GM21447 (cell line): ENCODE results near the gene TSEN34.
A peak's percentile ranks its signal among the peaks of the same experiment; 100 is the strongest.
"Not testable (repeated sequence)": the region's sequence is repeated elsewhere in the genome, so short reads cannot be mapped to it uniquely, and the experiment has no call there.

Experiments
- ATAC-seq: cut with Tn5 transposase; IDR thresholded peaks from one replicate; pipeline ENCODE4 v1.9.1; 2021; ENCODE audit not compliant: unreplicated experiment

The TSEN34 gene

GRCh38 chr19:54207983-54208783 is 17.1 kb downstream of the TSEN34 start:
- peak; percentile 52 for ATAC-seq

- ATAC-seq, result no peak
Measured at GRCh38 chr19:54208784-54209057, 17.6 kb downstream of the TSEN34 start.

GRCh38 chr19:54209058-54209810 is 18.1 kb downstream of the TSEN34 start:
- no peak for ATAC-seq

- ATAC-seq, result no peak
Measured at GRCh38 chr19:54209811-54210494, 18.8 kb downstream of the TSEN34 start.

- no peak for ATAC-seq
Measured at GRCh38 chr19:54211235-54211634, 20.1 kb downstream of the TSEN34 start.

- not testable (repeated sequence) for ATAC-seq
Measured at GRCh38 chr19:54214217-54214616, 23.1 kb downstream of the TSEN34 start.

GRCh38 chr19:54214734-54215133 is 23.6 kb downstream of the TSEN34 start:
- not testable (repeated sequence) for ATAC-seq

- ATAC-seq, result no peak
Measured at GRCh38 chr19:54216869-54217268, 25.8 kb downstream of the TSEN34 start.

- ATAC-seq, result not testable (repeated sequence)
Measured at GRCh38 chr19:54217517-54218247, 26.6 kb downstream of the TSEN34 start.

- no peak for ATAC-seq
Measured at GRCh38 chr19:54218259-54218658, 27.2 kb downstream of the TSEN34 start.

GRCh38 chr19:54218960-54219661 is 28.0 kb downstream of the TSEN34 start:
- ATAC-seq, result no peak

GRCh38 chr19:54219702-54220101 is 28.6 kb downstream of the TSEN34 start:
- ATAC-seq, result not testable (repeated sequence)

GRCh38 chr19:54221947-54222346 is 30.8 kb downstream of the TSEN34 start:
- not testable (repeated sequence) for ATAC-seq

GRCh38 chr19:54222474-54223276 is 31.6 kb downstream of the TSEN34 start, which contains the start of gene LILRB3:
LILRB3 (minus strand) TSS chr19:54223007; CDS start chr19:54222976, 31 bp downstream.
- not testable (repeated sequence) for ATAC-seq

GRCh38 chr19:54223277-54223936 is 32.3 kb downstream of the TSEN34 start:
- ATAC-seq, result not testable (repeated sequence)

- not testable (repeated sequence) for ATAC-seq
Measured at GRCh38 chr19:54223937-54224281, 32.8 kb downstream of the TSEN34 start.

GRCh38 chr19:54224619-54225018 is 33.5 kb downstream of the TSEN34 start:
- ATAC-seq, result not testable (repeated sequence)

- ATAC-seq, result no peak
Measured at GRCh38 chr19:54229146-54229545, 38.0 kb downstream of the TSEN34 start.

- ATAC-seq, result no peak
Measured at GRCh38 chr19:54230031-54230430, 38.9 kb downstream of the TSEN34 start.
